Spleen (tissue), 7 donors: ENCODE results near the gene MAPKAP1.
"Not testable (repeated sequence)": the region's sequence is repeated elsewhere in the genome, so short reads cannot be mapped to it uniquely, and the experiment has no call there.

Source experiments
- CTCF ChIP-seq, 11 experiments: fragments of 200-600 bp in 7 of 11; fragments of 450-650 bp in 4 of 11; sonication (generic) in 4 of 11; IDR thresholded peaks in 8 of 11; conservative IDR thresholded peaks in 3 of 11; 1 replicate in 7 of 11; 2 replicates in 4 of 11; pipeline versions ENCODE4 v1.4.0 to v1.8.0; 2016 to 2021; ENCODE audit warnings: antibody characterized with exemption in 11 of 11, inconsistent platforms in 4 of 11, mild to moderate bottlenecking in 1 of 11
- POLR2A ChIP-seq, 3 donors: fragments of 450-650 bp; IDR thresholded peaks; one replicate each; pipeline ENCODE4 v1.5.1; 2017; ENCODE audit warnings: antibody characterized with exemption in 3 of 3, mild to moderate bottlenecking in 1 of 3
- POLR2AphosphoS5 ChIP-seq, 3 donors: sonication (generic); formaldehyde crosslinking; IDR thresholded peaks; one replicate each; pipeline ENCODE4 v1.5.1; 2017; ENCODE audit warnings: antibody characterized with exemption in 3 of 3
- donor health status: DM: no; HTN: no; CAD: no; lungs with moderate emphysema.
- donor health status: DM: no; HTN: no; CAD: no.
- donor health status: DM: no; HTN: no; CAD: no.

GRCh38 chr9:125693492-125693891 is 13.5 kb downstream of the MAPKAP1 start:
- TF ChIP-seq CTCF (IDR thresholded peaks at IDR 0.05 in 8 of 11, conservative IDR thresholded peaks at IDR 0.05 in 3 of 11); POLR2AphosphoS5 (IDR thresholded peaks at IDR 0.05); POLR2A (IDR thresholded peaks at IDR 0.05): not testable (repeated sequence)
